Trophoblast cell (in vitro differentiated cells and primary cell): ENCODE data around the gene DCP1A.

Source experiments
- DNase-seq, 2 donors: peaks; one replicate each; pipeline ENCODE4 v3.0.0-alpha.2; 2016
- H2AFZ ChIP-seq: 2 replicates; pipeline ENCODE4 v1.6.1; 2013; ENCODE audit warnings: low read length, moderate library complexity, mild to moderate bottlenecking; ENCODE audit not compliant: insufficient read depth, poor library complexity
- H2AK5ac ChIP-seq: 2 replicates; pipeline ENCODE4 v1.6.1; 2013; ENCODE audit warnings: mild to moderate bottlenecking, low read length
- H2BK120ac ChIP-seq: 2 replicates; pipeline ENCODE4 v1.6.1; 2013; ENCODE audit warnings: low read length, mild to moderate bottlenecking, moderate library complexity; ENCODE audit not compliant: insufficient read depth, poor library complexity
- H2BK12ac ChIP-seq: 2 replicates; pipeline ENCODE4 v1.6.1; 2013; ENCODE audit warnings: mild to moderate bottlenecking, low read length, moderate library complexity
- H2BK5ac ChIP-seq: 2 replicates; pipeline ENCODE4 v1.6.1; 2013; ENCODE audit warnings: low read length, low read depth, moderate library complexity, mild to moderate bottlenecking; ENCODE audit not compliant: poor library complexity
- H3K14ac ChIP-seq: 2 replicates; pipeline ENCODE4 v1.6.1; 2013; ENCODE audit warnings: mild to moderate bottlenecking, low read length
- H3K18ac ChIP-seq: 2 replicates; pipeline ENCODE4 v1.6.1; 2013; ENCODE audit warnings: mild to moderate bottlenecking, low read length
- H3K23ac ChIP-seq: 2 replicates; pipeline ENCODE4 v1.6.1; 2013; ENCODE audit warnings: low read length
- H3K27ac ChIP-seq: 2 replicates; pipeline ENCODE4 v1.5.1; 2013; ENCODE audit warnings: low read depth, mild to moderate bottlenecking, inconsistent platforms, low read length, moderate library complexity
- H3K27me3 ChIP-seq: 2 replicates; pipeline ENCODE4 v1.6.1; 2013; ENCODE audit warnings: inconsistent platforms, mild to moderate bottlenecking, low read length, moderate library complexity; ENCODE audit not compliant: insufficient read depth
- H3K36me3 ChIP-seq, 2 experiments: 1 replicate in 1 of 2; 2 replicates in 1 of 2; pipeline ENCODE4 v1.6.1; 2013; ENCODE audit warnings: low read length in 2 of 2, mild to moderate bottlenecking in 2 of 2, moderate library complexity in 1 of 2; ENCODE audit not compliant: insufficient read depth in 2 of 2, control insufficient read depth in 1 of 2
- H3K4ac ChIP-seq: 2 replicates; pipeline ENCODE4 v1.6.1; 2013; ENCODE audit warnings: low read depth, mild to moderate bottlenecking, low read length, moderate library complexity
- H3K4me1 ChIP-seq, 2 experiments: 1 replicate in 1 of 2; 2 replicates in 1 of 2; pipeline ENCODE4 v1.6.1; 2013; ENCODE audit warnings: low read length in 2 of 2, mild to moderate bottlenecking in 2 of 2, moderate library complexity in 1 of 2; ENCODE audit not compliant: insufficient read depth in 2 of 2, control insufficient read depth in 1 of 2
- H3K4me2 ChIP-seq: 2 replicates; pipeline ENCODE4 v1.6.1; 2013; ENCODE audit warnings: inconsistent platforms, mild to moderate bottlenecking, low read length, moderate library complexity
- H3K4me3 ChIP-seq: 2 replicates; pipeline ENCODE4 v1.5.1; 2013; ENCODE audit warnings: mild to moderate bottlenecking, low read depth, low read length, inconsistent platforms
- H3K79me1 ChIP-seq: one replicate; pipeline ENCODE4 v1.6.1; 2013; ENCODE audit warnings: low read length
- H3K79me2 ChIP-seq: 2 replicates; pipeline ENCODE4 v1.6.1; 2013; ENCODE audit warnings: low read length, mild to moderate bottlenecking; ENCODE audit not compliant: control insufficient read depth, insufficient read depth, poor library complexity
- H3K9ac ChIP-seq: 2 replicates; pipeline ENCODE4 v1.6.1; 2013; ENCODE audit warnings: mild to moderate bottlenecking, low read length
- H3K9me3 ChIP-seq: 2 replicates; pipeline ENCODE4 v1.6.1; 2013; ENCODE audit warnings: low read depth, mild to moderate bottlenecking, control low read depth, inconsistent platforms, low read length; ENCODE audit not compliant: insufficient read depth
- H4K12ac ChIP-seq: 2 replicates; pipeline ENCODE4 v1.6.1; 2013; ENCODE audit warnings: low read depth, mild to moderate bottlenecking, low read length, moderate library complexity
- H4K8ac ChIP-seq: 2 replicates; pipeline ENCODE4 v1.6.1; 2013; ENCODE audit warnings: low read depth, mild to moderate bottlenecking, low read length, moderate library complexity
- H4K91ac ChIP-seq: one replicate; pipeline ENCODE4 v1.6.1; 2013; ENCODE audit warnings: low read depth, mild to moderate bottlenecking, low read length, moderate library complexity
- WGBS: extraction: QIAGEN DNeasy Blood & Tissue Kit; methylation state at CpG from one replicate; pipeline ENCODE4 v1.1.7; 2013; ENCODE audit warnings: missing lambda C conversion rate; ENCODE audit not compliant: insufficient read length, insufficient coverage; ENCODE audit errors: extremely low coverage; 5-methylcytosine and 5-hydroxymethylcytosine counted together

DCP1A gene

DNA sequence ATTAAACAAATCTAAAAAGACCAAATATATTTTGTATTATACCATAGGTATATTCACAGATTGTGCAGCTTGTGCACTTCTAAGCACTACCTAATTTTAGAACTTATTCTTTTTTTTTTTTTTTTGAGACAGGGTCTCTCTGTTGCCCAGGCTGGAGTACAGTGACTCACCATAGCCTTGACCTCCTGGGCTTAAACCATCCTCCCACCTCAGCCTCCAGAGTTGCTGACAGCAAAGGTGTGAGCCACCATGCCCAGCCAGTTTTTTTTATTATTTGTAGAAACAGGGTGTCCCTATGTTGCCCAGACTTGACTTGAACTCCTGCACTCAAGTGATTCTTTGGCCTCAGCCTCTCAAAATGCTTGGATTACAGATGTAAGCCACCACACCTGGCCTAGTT lies 79.6 kb downstream of the DCP1A start:
- Histone ChIP-seq H2AFZ (no peak overlapping the region), H3K9ac (no peak overlapping the region), H4K12ac (no peak overlapping the region), H2BK5ac (no peak overlapping the region), H3K4ac (no peak overlapping the region), H3K79me2 (peaks cover 1% of the 10 kb centered on the region), H4K8ac (peak overlapping the region; percentile 1), H2AK5ac (peak overlapping the region; percentile 12), H3K23ac (no peak overlapping the region), H3K4me3 (no peak overlapping the region), H3K36me3 (no peaks in the 10 kb centered on the region), H3K4me1 (peaks cover 15 to 23% of the 10 kb centered on the region in 2 experiments), H3K9me3 (no peaks in the 10 kb centered on the region), H4K91ac (peak overlapping the region; percentile 61), H3K18ac (no peak overlapping the region), H2BK120ac (peak overlapping the region; percentile 64), H2BK12ac (peak overlapping the region; percentile 79), H3K4me2 (no peak overlapping the region), H3K27me3 (no peaks in the 10 kb centered on the region), H3K79me1 (peaks cover 21% of the 10 kb centered on the region), H3K14ac (peak overlapping the region; percentile 28), H3K27ac (no peak overlapping the region)
- no peak for DNase-seq

- Histone ChIP-seq H3K4ac (no peak overlapping the region), H4K12ac (no peak overlapping the region), H3K4me1 (peaks cover 12 to 18% of the 10 kb centered on the region in 2 experiments), H2BK120ac (no peak overlapping the region), H3K27me3 (no peaks in the 10 kb centered on the region), H3K14ac (no peak overlapping the region), H3K79me2 (peaks cover 1% of the 10 kb centered on the region), H3K9ac (no peak overlapping the region), H2BK12ac (peak overlapping the region; percentile 6), H2BK5ac (no peak overlapping the region), H3K36me3 (no peaks in the 10 kb centered on the region), H4K91ac (no peak overlapping the region), H3K4me2 (no peak overlapping the region), H3K79me1 (peaks cover 12% of the 10 kb centered on the region), H2AFZ (no peak overlapping the region), H3K23ac (no peak overlapping the region), H3K27ac (no peak overlapping the region), H3K18ac (no peak overlapping the region), H3K9me3 (no peaks in the 10 kb centered on the region), H3K4me3 (no peak overlapping the region), H2AK5ac (no peak overlapping the region), H4K8ac (no peak overlapping the region)
- no peak for DNase-seq
- WGBS = no CpG with 5 or more reads among the region's 3 CpGs
Measured at GRCh38 chr3:53264718-53265117, 82.6 kb downstream of the DCP1A start.

DNA sequence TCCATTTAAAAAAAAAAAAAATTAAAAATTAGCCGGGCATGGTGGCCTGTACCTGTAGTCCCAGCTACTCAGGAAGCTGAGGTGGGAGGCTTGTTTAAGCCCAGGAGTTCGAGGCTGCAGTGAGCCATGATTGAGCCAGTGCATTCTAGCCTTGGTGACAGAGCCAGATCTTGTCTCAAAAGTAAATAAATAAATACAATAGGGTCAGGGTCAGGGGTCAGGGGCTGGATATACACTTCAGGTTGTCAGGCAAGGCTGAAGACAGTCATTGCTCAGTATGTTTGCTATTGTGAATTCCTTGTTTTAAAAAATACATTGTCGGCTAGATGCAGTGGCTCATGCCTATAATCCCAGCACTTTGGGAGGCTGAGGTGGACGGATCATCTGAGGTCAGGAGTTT lies 83.4 kb downstream of the DCP1A start:
- no peak for DNase-seq
- H3K4me2 ChIP-seq = no peak overlapping the region
- peaks cover 1% of the 10 kb centered on the region for H3K79me2 ChIP-seq
- H3K18ac ChIP-seq = no peak overlapping the region
- no peak overlapping the region for H3K9ac ChIP-seq
- H3K36me3 ChIP-seq = no peaks in the 10 kb centered on the region
- no peak overlapping the region for H3K14ac ChIP-seq
- no peak overlapping the region for H3K4ac ChIP-seq
- H2BK5ac ChIP-seq = no peak overlapping the region
- no peak overlapping the region for H3K4me3 ChIP-seq
- H2AFZ ChIP-seq = no peak overlapping the region
- no peak overlapping the region for H3K27ac ChIP-seq
- H4K8ac ChIP-seq = no peak overlapping the region
- no peak overlapping the region for H4K12ac ChIP-seq
- no peak overlapping the region for H2BK12ac ChIP-seq
- H3K9me3 ChIP-seq = no peaks in the 10 kb centered on the region
- no peaks in the 10 kb centered on the region for H3K27me3 ChIP-seq
- H2BK120ac ChIP-seq = no peak overlapping the region
- H3K23ac ChIP-seq = no peak overlapping the region
- WGBS = no CpG with 5 or more reads among the region's 4 CpGs
- no peak overlapping the region for H2AK5ac ChIP-seq
- peaks cover 8% of the 10 kb centered on the region for H3K79me1 ChIP-seq
- no peak overlapping the region for H4K91ac ChIP-seq
- H3K4me1 ChIP-seq = peaks cover 6 to 18% of the 10 kb centered on the region in 2 experiments

DNA sequence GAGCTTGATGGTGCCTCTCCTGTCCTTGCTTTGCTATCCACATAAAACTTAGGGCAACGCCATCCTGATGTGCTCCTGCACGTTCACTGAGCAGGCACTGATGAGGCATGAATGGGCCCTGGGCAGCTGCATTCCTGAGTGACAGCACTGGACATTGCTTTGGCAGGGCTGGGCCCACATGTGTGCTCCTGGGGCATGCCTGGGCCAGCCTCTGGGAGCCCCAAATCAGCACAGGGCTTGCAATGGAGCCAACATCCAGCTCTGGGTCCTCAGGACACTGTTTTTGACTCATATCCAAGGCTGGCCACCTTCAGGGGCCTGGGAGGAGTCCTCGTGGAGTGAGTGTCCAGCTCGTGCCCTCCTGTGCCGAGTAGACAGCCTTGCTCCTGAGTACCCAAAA lies 85.6 kb downstream of the DCP1A start:
- Histone ChIP-seq H3K4me1 (peaks cover 6 to 16% of the 10 kb centered on the region in 2 experiments), H4K12ac (no peak overlapping the region), H3K14ac (peak overlapping the region; percentile 68), H3K18ac (no peak overlapping the region), H2AFZ (peak overlapping the region; percentile 43), H2BK120ac (peak overlapping the region; percentile 9), H3K79me1 (peaks cover 6% of the 10 kb centered on the region), H2AK5ac (peak overlapping the region; percentile 21), H3K4me3 (no peak overlapping the region), H3K27me3 (no peaks in the 10 kb centered on the region), H4K91ac (peak overlapping the region; percentile 74), H2BK12ac (peak overlapping the region; percentile 86), H3K9me3 (no peaks in the 10 kb centered on the region), H3K9ac (no peak overlapping the region), H4K8ac (peak overlapping the region; percentile 73), H2BK5ac (peak overlapping the region; percentile 11), H3K79me2 (peaks cover 1% of the 10 kb centered on the region), H3K23ac (no peak overlapping the region), H3K4ac (no peak overlapping the region), H3K4me2 (no peak overlapping the region), H3K36me3 (no peaks in the 10 kb centered on the region), H3K27ac (no peak overlapping the region)
- DNase-seq = no peak
- WGBS = no CpG with 5 or more reads among the region's 5 CpGs
